Hepatocyte (in vitro differentiated cells): Measurements from ENCODE around the gene GTPBP4. TPM values are rescaled to one million over a fixed set of nuclear protein-coding genes. Genes with fewer than 3 reads are reported as not detected.
A peak's percentile ranks its signal among the peaks of the same experiment; 100 is the strongest.
"Not testable (repeated sequence)": the region's sequence is repeated elsewhere in the genome, so short reads cannot be mapped to it uniquely, and the experiment has no call there.

ENCODE experiments used
- DNase-seq: peaks from one replicate; pipeline ENCODE4 v3.0.0-alpha.2; 2016; ENCODE audit warnings: low spot score
- H2AFZ ChIP-seq: fragments of 200-600 bp; sonication (generic); 2 replicates; pipeline ENCODE4 v1.6.0; 2016; ENCODE audit warnings: antibody characterized with exemption, mild to moderate bottlenecking
- H3K27ac ChIP-seq: fragments of 200-600 bp; sonication (generic); 2 replicates; pipeline ENCODE4 v1.5.1; 2016; ENCODE audit warnings: mild to moderate bottlenecking
- H3K27me3 ChIP-seq: fragments of 200-600 bp; sonication (generic); 2 replicates; pipeline ENCODE4 v1.6.1; 2016
- H3K36me3 ChIP-seq: fragments of 200-600 bp; sonication (generic); replicated peaks from 2 replicates; pipeline ENCODE4 v1.5.1; 2016; ENCODE audit warnings: low read depth; ENCODE audit not compliant: insufficient read depth
- H3K4me1 ChIP-seq: fragments of 200-600 bp; sonication (generic); 2 replicates; pipeline ENCODE4 v1.5.1; 2016; ENCODE audit warnings: mild to moderate bottlenecking, moderate library complexity; ENCODE audit not compliant: insufficient read depth
- H3K4me2 ChIP-seq: fragments of 200-600 bp; sonication (generic); 2 replicates; pipeline ENCODE4 v1.6.0; 2016
- H3K4me3 ChIP-seq: fragments of 200-600 bp; sonication (generic); 2 replicates; pipeline ENCODE4 v1.5.1; 2016; ENCODE audit warnings: mild to moderate bottlenecking
- H3K79me2 ChIP-seq: fragments of 200-600 bp; sonication (generic); 2 replicates; pipeline ENCODE4 v1.6.0; 2017; ENCODE audit warnings: mild to moderate bottlenecking
- H3K9me2 ChIP-seq: fragments of 200-600 bp; sonication (generic); replicated peaks from 2 replicates; pipeline ENCODE4 v1.6.0; 2017; ENCODE audit warnings: mild to moderate bottlenecking; ENCODE audit not compliant: insufficient read depth
- H3K9me3 ChIP-seq: fragments of 200-600 bp; sonication (generic); 2 replicates; pipeline ENCODE4 v1.5.1; 2016; ENCODE audit warnings: low read depth, mild to moderate bottlenecking
- H4K20me1 ChIP-seq: fragments of 200-600 bp; sonication (generic); 2 replicates; pipeline ENCODE4 v1.6.0; 2016; ENCODE audit warnings: mild to moderate bottlenecking; ENCODE audit not compliant: insufficient read depth, poor library complexity, severe bottlenecking
- EZH2 ChIP-seq: fragments of 200-600 bp; sonication (generic); IDR thresholded peaks from 2 replicates; pipeline ENCODE4 v1.6.1; 2016; ENCODE audit warnings: antibody characterized with exemption, mild to moderate bottlenecking, borderline replicate concordance
- EZH2phosphoT487 ChIP-seq: fragments of 200-600 bp; sonication (generic); IDR thresholded peaks from one replicate; pipeline ENCODE4 v1.6.1; 2018; ENCODE audit warnings: antibody characterized with exemption, mild to moderate bottlenecking, low read depth, moderate library complexity; ENCODE audit not compliant: unreplicated experiment, severe bottlenecking
- WGBS: methylation state at CpG from one replicate; pipeline ENCODE4 v1.1.6; 2016; ENCODE audit warnings: low lambda C conversion rate; ENCODE audit errors: missing lambda C conversion rate; 5-methylcytosine and 5-hydroxymethylcytosine counted together
- polyA plus RNA-seq: library from polyadenylated mRNA; unstranded; fragments of >200 nt; fragmentation: Nextera tagmentation; extraction: Ambion mirVana; gene quantifications from 2 replicates; pipeline ENCODE4 v1.2.1, GENCODE V29; 2016
- total RNA-seq: library from RNA; depleted of rRNA; stranded (reverse); fragments of >200 nt; gene quantifications from 2 replicates; pipeline ENCODE4 v1.2.3, GENCODE V29; 2014
- TF ChIP-seq, protein P1 (sequence below): fragments of 200-600 bp; sonication (generic); IDR thresholded peaks from 2 replicates; pipeline ENCODE4 v1.5.1; 2016; ENCODE audit warnings: antibody characterized with exemption, mild to moderate bottlenecking; ENCODE audit not compliant: poor library complexity

GTPBP4 gene
- total and polyA plus RNA-seq, 2 experiments from 2014 or later: 34.2 to 55.5 TPM

DNA sequence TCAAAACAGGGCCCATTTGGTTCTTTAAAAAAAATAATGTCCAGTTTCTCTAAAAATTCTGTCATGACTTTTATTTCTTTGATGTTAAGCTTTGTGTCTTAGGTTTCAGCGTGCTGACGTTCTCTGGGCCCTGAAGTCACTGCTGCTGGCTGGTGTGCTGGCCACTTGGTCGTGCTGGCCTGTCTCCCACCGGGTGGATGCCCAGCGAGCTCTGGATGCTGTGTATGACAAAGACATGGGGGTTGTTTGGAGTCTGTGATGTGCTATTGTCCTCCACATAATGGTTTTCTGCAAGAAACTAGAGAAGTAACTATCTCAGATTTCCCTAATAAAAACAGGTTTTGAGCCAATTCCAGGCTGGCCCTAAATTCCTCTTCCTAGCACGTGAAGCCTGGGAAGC, 47.0 kb downstream of the GTPBP4 start:
- H3K9me2 ChIP-seq: no peaks in the 10 kb centered on the region
- H3K27ac ChIP-seq: peak overlapping the region; percentile 50
- no peaks in the 10 kb centered on the region for H3K79me2 ChIP-seq
- no peak overlapping the region for H3K4me3 ChIP-seq
- no peak for TF ChIP-seq EZH2
- TF ChIP-seq, protein P1, sequence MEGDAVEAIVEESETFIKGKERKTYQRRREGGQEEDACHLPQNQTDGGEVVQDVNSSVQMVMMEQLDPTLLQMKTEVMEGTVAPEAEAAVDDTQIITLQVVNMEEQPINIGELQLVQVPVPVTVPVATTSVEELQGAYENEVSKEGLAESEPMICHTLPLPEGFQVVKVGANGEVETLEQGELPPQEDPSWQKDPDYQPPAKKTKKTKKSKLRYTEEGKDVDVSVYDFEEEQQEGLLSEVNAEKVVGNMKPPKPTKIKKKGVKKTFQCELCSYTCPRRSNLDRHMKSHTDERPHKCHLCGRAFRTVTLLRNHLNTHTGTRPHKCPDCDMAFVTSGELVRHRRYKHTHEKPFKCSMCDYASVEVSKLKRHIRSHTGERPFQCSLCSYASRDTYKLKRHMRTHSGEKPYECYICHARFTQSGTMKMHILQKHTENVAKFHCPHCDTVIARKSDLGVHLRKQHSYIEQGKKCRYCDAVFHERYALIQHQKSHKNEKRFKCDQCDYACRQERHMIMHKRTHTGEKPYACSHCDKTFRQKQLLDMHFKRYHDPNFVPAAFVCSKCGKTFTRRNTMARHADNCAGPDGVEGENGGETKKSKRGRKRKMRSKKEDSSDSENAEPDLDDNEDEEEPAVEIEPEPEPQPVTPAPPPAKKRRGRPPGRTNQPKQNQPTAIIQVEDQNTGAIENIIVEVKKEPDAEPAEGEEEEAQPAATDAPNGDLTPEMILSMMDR: no peak
- no peak for TF ChIP-seq EZH2phosphoT487
- H3K4me2 ChIP-seq: no peak overlapping the region
- H3K4me1 ChIP-seq: peaks cover 3% of the 10 kb centered on the region
- no peaks in the 10 kb centered on the region for H3K36me3 ChIP-seq
- H3K27me3 ChIP-seq: no peaks in the 10 kb centered on the region
- H4K20me1 ChIP-seq: peaks cover 2% of the 10 kb centered on the region
- WGBS: 81% methylated on average over 6 of the region's 6 CpGs
- no peaks in the 10 kb centered on the region for H3K9me3 ChIP-seq
- no peak for DNase-seq
- no peak overlapping the region for H2AFZ ChIP-seq

DNA sequence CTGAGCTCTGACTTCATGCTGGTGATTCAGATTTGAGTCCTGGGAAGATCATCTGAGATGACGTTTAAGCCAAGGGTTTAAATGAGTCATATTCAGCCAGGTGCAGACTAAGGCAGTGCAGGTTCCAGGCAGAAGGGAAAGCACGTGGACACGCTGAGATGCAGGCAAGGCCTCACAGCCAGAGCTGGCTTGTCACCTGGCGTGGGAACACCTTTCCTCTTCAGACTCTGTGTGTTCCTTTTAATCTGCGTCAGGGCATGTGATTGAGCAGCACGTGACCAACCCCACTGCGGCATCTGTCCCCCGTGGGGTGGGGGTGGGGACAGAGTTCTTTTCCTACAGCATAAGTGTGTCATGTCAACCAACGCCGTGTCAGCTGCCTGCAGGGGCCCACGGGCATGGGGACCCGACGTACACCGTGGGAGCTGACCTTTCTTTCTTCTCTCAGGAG, 48.1 kb downstream of the GTPBP4 start:
- TF ChIP-seq EZH2phosphoT487 (no peak), EZH2 (no peak)
- TF ChIP-seq, protein P1: no peak
- Histone ChIP-seq H3K79me2 (peaks cover 3% of the 10 kb centered on the region), H3K4me2 (no peak overlapping the region), H3K4me3 (no peak overlapping the region), H3K27ac (no peak overlapping the region), H3K4me1 (peaks cover 3% of the 10 kb centered on the region), H2AFZ (no peak overlapping the region), H4K20me1 (peaks cover 8% of the 10 kb centered on the region), H3K9me2 (no peaks in the 10 kb centered on the region), H3K9me3 (no peaks in the 10 kb centered on the region), H3K36me3 (no peaks in the 10 kb centered on the region), H3K27me3 (no peaks in the 10 kb centered on the region)
- peak; percentile 46 for DNase-seq
- WGBS: 79% methylated on average over 13 of the region's 14 CpGs

DNA sequence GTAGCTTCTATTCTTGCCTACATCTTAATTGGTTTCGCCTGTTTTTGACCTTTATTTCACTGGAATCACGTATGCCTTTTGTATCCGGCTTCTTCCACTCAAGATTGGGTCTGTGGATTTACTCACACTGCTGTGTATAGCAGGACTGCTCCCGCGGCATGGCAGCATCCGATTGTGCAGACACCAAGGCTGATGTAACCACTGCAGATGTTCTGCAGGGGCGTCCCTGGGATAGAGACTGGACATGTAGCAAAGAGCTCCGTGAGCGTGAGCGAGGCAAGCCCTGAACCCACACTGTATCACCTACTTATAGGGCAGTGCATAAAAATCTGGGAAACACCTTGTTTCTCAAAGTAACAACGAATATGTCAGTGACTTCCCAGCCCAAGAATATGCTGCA, 48.9 kb downstream of the GTPBP4 start:
- WGBS: 89% methylated on average over 11 of the region's 11 CpGs
- no peak for DNase-seq

DNA sequence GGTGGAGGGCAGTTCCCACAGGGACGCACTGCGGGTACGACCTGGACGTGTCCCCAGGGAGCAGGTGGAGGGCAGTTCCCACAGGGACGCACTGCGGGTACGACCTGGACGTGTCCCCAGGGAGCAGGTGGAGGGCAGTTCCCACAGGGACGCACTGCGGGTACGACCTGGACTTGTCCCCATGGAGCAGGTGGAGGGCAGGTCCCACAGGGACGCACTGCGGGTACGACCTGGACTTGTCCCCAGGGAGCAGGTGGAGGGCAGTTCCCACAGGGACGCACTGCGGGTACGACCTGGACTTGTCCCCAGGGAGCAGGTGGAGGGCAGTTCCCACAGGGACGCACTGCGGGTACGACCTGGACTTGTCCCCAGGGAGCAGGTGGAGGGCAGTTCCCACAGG, 50.5 kb downstream of the GTPBP4 start:
- WGBS: no CpG with 5 or more reads among the region's 20 CpGs
- not testable (repeated sequence) for H3K4me3 ChIP-seq, H2AFZ ChIP-seq, DNase-seq, H3K4me1 ChIP-seq, H3K4me2 ChIP-seq, H3K27ac ChIP-seq, H3K9me2 ChIP-seq, H3K9me3 ChIP-seq, H3K36me3 ChIP-seq, H3K27me3 ChIP-seq
- H4K20me1 ChIP-seq: peaks cover 18% of the 10 kb centered on the region
- H3K79me2 ChIP-seq: peaks cover 22% of the 10 kb centered on the region

More for the DNA sequence above, 48.9 kb downstream of the GTPBP4 start:
- Histone ChIP-seq H3K4me1 (peaks cover 3% of the 10 kb centered on the region), H3K9me2 (no peaks in the 10 kb centered on the region), H3K27me3 (no peaks in the 10 kb centered on the region), H3K27ac (no peak overlapping the region), H3K4me3 (no peak overlapping the region), H4K20me1 (peaks cover 8% of the 10 kb centered on the region), H3K4me2 (no peak overlapping the region), H3K79me2 (peaks cover 7% of the 10 kb centered on the region), H3K36me3 (no peaks in the 10 kb centered on the region), H3K9me3 (no peaks in the 10 kb centered on the region), H2AFZ (no peak overlapping the region)
- TF ChIP-seq, protein P1: no peak
- no peak for TF ChIP-seq EZH2phosphoT487
- TF ChIP-seq EZH2: no peak
